HG03342 (cell line): ENCODE data around the gene GNPTG.

Experiments
- ATAC-seq: cut with Tn5 transposase; IDR thresholded peaks from one replicate; pipeline ENCODE4 v1.9.1; 2021; ENCODE audit warnings: mild to moderate bottlenecking, moderate library complexity; ENCODE audit not compliant: unreplicated experiment

GNPTG gene

DNA sequence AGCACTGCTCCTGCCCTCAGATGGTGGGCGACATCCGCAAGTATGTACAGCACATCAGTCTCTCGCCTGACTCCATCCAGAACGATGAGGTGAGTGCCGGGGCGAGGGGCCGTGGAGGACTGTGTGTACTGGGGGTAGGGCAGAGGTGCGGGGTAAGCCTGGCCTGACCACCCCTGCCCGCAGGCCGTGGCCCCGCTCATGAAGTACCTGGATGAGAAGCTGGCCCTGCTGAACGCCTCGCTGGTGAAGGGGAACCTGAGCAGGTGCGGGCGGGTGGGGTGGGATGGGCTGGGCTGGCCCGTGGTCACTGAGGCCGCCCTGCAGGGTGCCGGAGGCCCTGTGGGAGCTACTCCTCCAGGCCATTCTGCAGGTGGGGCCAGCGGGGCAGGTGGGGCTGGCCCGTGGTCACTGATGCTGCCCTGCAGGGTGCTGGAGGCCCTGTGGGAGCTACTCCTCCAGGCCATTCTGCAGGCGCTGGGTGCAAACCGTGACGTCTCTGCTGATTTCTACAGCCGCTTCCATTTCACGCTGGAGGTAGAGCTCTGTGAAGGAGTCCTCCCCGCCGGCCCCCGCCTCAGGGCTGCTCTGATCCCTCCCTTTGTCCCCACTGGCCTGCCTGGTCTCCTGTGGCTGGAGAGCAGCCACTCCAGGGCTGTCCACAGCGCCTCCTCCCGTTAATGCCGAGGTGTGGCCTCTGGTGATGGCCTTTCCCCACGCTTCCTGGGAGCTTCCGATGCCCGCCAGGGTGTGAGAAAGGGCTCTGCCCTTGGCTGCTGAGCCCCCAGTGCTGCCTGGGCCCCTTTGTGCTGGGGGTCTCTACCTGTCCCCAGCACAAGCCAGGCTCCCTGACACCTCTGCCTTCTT, 5.1 kb upstream of the GNPTG start:
- no peak for ATAC-seq

DNA sequence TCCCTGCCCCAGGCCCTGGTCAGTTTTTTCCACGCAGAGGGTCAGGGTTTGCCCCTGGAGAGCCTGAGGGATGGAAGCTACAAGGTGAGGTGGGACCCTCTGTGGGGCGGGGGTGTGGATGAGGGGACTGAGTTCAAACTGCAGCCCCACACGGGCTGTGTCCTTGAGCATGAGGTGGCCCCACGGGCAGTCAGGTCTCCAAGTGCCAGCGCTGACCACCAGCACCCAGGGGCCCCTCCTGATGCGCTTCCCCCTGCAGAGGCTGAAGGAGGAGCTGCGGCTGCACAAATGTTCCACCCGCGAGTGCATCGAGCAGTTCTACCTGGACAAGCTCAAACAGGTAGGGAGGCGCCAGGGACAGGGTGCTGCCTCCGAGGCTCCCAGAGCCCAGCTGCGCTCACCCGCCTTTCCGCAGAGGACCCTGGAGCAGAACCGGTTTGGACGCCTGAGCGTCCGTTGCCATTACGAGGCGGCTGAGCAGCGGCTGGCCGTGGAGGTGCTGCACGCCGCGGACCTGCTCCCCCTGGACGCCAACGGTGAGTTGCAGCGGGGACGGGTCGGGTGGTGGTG, 4.4 kb upstream of the GNPTG start:
- ATAC-seq: no peak

DNA sequence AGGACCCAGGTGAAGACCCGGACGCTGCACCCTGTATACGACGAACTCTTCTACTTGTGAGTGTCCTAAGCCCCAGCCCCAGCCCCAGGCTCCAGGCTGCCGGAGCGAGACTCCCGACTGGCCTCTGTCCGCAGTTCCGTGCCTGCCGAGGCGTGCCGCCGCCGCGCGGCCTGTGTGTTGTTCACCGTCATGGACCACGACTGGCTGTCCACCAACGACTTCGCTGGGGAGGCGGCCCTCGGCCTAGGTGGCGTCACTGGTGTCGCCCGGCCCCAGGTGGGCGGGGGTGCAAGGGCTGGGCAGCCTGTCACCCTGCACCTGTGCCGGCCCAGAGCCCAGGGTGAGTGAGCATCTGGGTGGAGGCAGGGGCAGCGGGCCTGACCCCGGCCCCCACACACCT, 3.8 kb upstream of the GNPTG start:
- ATAC-seq: no peak

DNA sequence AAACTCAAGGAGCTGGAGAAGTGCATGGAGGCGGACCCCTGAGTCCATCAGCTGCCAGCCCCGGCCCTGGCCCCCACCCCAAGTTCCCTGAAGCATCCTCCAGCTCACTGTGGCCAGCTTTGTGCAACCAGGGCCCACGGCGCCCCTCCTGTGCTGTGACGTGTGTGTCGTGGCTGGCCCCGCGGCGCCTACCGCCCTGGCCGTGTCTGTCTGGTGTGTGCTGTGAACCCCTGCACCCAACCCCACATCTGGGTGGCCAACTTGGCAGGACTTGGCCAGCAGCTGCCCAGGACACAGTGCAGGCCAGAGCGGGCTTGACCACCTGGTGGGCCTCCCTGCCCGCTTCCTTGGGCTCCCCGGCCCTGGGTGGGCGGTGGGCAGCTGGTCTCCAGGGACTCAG, 3.3 kb upstream of the GNPTG start:
- no peak for ATAC-seq

DNA sequence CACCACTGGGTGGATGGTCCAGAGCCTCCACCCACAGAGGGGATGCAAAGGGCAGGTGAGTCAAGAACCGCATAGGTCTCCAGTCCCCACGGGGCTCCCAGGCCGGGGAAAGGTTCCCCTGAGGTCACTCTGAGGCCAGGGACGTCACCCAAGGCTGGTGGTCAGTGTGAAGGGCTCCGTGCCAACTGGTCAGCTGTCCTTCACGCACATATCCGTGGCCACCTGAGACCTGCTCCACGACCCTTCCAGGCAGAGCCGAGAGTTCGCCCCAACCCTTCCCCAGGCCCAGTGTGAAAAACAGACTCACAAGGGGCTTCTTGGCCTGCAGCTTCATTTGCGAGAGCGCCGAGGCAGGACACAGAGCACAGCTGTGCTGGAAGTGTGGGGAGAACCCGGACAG, 2.8 kb upstream of the GNPTG start:
- no peak for ATAC-seq

DNA sequence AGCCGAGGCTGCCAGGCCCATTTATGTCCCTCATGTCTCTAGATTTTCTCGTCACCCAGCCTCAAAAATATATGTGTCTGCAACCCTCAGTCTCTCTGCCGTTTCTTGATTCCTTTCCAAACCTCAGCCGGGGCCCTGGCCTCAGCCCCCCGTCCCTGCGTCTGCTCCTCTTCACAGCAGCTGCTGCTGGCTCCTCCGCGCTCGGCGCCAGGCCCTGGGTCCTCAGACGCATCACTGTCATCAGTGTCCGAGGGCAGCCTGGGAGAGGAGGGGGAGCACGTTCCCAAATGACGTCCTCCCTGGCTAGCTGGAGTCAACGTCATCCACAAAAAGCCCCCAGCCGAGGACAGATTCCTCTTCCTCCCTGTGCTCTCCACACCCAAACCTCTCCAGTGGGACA, 2.4 kb upstream of the GNPTG start:
- no peak for ATAC-seq

DNA sequence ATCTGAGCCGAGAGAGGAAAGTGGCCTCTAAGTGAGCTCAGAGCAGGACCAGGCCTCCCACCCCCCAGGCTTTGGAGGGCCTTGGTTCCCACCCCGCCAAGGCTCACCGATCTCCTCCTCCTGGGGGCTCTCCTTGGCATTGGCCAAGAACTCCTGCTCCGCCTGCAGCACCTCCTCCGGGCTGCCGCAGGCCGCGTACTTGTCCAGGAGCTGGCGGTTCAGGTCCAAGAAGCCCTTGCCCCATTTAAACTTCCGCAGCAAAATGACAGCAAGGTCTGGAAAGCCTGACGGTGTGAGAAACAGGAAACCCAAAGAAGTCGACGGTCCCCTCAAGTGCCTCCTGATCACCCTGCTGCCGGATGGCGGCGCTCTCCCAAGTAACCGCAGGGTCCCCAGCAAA, 1.8 kb upstream of the GNPTG start:
- ATAC-seq: no peak

DNA sequence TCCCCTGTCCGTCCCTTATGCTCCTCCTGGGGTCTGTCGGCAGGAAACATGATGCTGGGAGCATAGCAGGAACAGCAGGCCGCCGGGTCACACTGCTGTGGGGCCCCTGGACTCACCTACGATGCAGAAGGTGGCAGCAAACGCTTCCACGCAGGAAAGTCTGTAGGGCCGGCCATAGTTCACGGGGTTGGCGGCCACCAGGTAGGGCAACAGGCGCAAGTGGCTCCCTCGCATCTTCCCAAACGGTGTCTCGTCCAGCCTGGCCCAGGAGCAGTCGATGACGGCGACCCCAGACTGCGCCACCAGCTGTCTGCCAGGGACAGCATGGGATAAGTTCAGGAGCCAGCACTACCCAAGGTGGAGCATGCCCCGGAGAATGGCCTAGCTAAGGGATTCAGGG, 1.0 kb upstream of the GNPTG start:
- no peak for ATAC-seq

DNA sequence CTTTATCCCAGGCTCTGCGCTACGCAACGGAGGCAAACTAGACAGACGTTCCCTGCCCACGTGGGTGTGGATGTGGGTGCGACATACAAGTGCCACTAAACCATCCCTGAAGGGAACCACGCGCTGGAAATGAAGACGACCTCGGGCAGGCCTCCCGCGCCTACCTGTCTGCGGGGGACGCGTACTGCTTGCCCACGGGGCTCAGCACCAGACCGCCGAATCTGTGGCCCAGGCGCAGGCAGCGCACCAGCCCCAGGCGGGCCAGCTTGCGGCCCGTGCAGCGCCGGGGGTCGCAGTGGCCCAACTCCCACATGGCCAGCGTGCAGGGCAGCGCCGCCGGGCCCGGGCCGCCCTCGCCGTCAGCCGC, 533 bp upstream of the GNPTG start:
- ATAC-seq: peak; percentile 12

DNA sequence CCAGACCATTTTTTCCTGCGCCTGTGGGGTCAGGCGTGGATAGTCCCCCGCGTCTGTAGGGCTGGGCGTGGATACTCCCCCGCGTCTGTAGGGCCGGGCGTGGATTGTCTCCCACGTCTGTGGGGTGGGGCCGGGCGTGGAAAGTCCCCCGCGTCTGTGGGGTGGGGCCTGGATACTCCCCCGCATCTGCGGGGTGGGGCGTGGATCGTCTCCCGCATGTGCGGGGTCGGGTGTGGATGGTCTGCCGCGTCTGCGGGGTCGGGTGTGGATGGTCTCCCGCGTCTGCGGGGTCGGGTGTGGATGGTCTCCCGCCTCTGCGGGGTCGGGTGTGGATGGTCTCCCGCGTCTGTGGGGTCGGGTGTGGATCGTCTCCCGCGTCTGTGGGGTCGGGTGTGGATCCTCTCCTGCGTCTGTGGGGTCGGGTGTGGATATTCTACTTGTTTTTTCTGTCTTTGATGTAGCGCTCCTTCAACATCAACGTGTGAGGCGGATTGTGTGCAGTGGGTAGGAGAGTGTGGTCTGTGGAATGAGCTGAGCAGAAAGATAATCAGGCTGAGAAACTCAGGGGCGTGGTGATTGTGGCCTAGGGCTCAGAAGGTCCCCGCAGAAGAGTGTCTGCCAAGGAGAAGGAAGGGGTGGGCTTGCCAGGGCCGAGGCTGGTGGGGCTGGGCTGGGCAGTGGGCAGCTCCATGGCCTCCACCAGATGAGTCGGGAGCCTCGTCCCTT, 3.2 kb downstream of the GNPTG start:
- ATAC-seq: no peak

DNA sequence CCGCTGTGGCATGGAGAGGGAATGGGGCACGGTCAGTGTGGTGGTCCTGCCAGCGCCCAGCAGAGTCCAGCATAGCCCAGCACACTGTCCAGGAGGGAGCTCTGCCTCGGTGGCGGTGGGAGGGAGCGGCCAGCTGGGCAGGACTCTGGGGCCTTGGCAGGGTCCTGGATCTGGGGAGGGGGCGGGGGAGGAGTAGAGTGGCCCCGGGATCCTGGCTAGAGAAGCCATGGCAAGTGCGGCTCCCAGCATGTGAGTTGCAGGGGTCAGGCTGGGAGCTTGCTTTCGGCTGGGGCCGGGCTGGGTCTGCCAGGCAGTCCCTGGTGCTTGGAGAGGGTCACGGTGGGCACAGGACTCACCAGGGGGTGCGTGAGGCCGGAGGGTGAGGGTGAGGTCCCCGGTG, 3.9 kb downstream of the GNPTG start:
- no peak for ATAC-seq

DNA sequence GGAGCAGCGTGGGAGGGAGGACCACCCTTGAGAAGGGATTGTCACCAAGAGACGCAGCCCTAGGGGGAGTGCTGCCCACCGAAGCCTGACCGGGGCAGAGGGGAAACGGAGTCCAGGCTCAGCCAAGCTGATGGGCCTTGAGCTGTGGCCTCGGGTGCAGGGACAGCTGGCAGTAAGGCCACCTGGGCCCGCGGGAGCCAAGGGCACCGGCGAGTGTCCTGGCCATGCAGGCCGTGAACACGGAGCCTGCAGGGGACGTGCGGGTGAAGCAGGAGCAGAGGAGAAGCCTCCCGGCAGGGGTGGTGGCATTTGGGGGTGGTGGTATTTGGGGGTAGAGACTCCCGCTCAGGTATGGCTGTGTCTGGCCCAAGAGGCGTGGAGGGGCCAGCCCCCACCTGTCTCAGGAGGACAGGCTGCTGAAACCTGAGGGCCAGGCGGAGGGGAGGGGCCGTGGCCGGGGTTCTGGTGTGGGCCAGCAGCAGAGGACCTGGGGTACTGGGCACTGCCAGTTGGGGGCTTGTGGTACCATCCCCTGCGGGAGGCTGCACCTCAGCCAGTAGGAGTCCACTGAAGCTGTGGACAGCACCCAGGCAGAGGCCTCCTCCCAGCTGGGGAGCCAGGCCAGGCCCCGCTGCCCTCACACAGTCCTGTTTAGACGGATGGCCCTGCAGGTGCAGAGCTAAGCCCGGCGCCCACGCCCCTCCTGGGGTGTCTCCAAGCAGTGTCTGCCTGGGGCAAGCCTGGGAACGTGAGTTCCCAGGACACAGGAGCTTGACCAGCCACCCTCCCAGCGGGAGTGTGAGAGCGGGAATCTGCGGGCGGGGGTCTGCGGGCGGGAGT, 4.5 kb downstream of the GNPTG start:
- ATAC-seq: no peak

DNA sequence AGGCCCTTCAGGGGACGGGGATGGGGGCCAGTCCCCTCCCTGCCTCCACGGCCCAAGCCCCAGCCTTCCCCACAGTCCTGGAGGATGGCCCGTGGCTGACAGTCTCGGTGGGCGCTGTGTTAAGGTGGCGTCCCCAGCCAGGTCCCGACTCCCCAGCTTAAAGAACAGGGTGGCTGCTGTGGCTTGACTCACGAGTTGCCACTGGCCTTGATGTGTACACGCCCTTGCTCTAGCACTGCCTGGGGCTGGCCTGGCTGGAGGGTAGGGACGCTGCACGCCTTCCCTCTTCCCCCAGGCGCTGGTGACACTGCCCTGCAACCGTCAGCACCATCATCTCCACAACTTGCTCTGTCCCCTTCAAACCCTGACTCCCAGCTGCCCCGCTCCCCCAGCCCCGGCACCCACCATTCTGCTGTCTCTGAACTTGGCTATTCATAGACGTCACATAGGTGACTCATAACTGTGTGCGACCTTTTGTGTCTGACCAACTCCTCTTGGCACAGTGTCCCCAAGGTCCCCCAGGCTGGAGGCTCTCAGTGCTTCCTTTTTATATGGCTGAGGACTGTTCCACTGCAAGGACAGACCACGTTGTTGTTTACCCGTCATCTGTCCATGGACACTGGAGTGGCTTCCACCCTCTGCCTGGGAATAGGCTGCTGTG, 6.3 kb downstream of the GNPTG start:
- ATAC-seq: no peak

DNA sequence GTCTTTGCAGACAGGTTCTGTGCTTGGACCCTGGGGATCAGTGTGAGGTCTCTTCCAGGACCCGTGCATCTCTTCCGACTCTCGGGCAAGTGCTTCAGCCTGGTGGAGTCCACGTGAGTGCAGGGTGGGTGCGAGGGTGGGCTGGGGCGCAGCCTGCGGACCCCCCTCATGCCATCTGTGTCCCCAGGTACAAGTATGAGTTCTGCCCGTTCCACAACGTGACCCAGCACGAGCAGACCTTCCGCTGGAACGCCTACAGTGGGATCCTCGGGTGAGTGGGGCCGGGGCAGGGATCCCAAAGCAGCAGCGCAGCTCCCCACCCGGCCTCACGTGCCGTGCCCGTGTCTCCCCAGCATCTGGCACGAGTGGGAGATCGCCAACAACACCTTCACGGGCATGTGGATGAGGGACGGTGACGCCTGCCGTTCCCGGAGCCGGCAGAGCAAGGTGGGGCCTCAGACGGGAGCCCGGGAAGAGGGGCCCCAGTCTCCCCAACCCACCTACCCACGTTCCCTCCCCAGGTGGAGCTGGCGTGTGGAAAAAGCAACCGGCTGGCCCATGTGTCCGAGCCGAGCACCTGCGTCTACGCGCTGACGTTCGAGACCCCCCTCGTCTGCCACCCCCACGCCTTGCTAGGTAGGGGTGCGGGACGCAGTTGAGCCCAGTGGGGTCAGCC, 10.1 kb downstream of the GNPTG start:
- no peak for ATAC-seq

DNA sequence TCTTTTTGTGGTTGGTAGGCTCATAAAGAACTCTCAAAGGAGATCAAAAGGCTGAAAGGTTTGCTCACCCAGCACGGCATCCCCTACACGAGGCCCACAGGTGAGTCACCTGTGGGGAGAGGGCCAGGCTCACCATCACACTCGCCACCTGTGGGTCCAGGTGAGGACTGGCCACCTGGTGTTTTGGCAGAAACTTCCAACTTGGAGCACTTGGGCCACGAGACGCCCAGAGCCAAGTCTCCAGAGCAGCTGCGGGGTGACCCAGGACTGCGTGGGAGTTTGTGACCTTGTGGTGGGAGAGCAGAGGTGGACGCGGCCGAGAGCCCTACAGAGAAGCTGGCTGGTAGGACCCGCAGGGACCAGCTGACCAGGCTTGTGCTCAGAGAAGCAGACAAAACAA, 11.1 kb downstream of the GNPTG start:
- no peak for ATAC-seq

DNA sequence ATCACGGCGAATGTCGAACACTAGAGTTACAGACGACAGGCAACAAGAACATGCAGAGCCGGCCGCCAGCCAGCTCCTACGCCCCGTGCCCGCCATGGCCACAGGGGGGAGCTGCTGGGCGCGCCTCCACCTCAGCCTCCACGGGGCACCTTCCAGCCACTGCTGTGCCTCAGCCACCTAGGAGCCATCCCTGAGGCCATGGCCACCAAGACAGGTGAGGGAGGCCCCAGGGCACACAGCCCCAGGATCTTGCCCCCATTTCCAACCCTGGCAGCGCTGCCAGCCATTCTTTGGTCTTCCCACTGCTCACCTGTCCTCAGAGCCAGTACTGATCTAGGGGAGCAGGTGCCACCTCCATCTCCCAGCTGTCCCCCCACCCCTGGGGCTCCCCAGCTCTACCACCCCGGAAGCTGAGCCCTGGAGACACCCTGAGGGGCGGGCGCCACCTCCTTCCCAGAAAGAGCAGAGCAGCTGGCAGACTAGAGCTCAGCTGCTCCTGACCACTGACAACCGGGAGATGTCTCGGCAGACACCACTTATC, 11.8 kb downstream of the GNPTG start:
- peak; percentile 51 for ATAC-seq

DNA sequence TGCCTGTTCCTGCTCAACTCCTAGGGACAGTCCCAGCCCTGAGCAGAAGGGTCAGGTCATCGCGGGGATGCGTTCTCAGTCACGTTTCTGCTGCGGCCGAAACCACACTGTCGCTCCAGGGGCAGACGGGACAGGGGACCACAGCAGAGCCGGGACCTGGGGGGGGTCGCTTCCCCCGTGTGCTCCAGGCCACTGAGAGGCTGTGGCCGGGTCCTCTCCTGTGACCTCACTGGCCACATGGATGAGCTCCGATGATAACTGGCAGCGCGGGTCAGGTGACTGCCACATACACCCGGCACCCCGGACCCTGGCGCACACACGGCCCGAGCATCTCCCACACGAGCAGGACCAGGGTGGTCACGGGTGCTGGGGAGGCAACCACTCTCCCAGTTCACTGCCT, 12.8 kb downstream of the GNPTG start:
- no peak for ATAC-seq

DNA sequence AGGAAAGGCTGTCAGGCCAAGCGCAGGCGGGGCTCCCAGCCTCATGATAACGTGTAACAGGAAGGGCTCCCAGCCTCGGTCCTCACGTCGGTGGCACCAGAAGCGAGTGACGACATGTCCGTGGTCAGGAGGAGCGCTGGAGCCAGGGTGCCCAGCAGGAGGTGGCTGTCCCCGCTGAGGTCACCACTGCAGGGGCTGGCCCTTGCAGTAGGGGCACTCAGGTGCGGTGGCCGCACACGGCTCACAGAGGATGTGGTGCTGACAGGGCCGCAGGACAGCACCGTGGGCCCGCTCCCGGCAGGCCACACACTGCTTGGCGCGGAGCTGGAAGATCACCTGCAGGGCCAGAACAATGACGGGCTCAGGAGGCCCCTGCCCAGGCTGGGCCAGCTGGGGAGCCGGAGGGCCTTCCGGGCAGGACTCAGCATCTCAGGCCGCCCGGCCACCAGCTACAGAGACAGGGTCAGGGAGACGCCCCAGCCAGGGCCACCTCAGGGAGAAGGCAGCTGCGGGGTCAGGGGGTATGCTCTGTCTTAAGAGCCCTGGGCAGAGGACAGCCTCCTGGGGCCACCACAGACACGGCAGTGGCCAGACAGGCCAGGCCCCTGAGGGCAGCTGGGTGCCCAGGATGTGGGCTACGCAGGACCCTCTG, 14.5 kb downstream of the GNPTG start:
- no peak for ATAC-seq

DNA sequence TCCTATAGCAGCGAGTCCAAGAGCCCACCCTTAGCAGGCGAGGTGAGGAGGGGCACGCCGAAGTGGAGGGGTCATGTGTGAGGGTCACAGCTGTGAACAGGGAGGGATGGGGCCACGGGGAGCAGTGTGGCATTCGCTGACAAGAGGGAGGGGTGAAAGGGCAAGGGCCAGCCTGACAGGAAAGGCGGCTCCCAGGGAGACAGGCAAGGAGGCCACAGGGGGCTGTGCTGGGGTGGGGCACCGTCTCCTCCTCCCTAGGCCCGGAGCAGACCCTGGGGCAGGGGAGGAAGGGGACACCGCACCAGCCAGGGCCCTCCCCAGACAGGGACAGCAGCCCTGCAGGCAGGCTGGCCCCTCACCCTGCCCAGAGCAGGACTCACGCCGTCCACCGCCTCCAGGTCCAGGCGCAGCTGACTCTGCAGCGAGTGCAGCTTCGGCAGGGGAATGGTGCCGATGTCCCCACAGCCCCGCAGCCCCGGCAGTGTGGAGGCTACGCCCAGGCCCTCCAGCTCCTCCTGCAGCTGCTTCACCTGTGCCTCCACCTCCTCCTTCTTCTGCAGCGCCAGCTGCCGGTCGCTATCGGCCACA, 15.1 kb downstream of the GNPTG start:
- no peak for ATAC-seq
